Measurements from ENCODE around the gene QKI.
"Not testable (repeated sequence)": the region's sequence is repeated elsewhere in the genome, so short reads cannot be mapped to it uniquely, and the experiment has no call there.

QKI gene

DNA sequence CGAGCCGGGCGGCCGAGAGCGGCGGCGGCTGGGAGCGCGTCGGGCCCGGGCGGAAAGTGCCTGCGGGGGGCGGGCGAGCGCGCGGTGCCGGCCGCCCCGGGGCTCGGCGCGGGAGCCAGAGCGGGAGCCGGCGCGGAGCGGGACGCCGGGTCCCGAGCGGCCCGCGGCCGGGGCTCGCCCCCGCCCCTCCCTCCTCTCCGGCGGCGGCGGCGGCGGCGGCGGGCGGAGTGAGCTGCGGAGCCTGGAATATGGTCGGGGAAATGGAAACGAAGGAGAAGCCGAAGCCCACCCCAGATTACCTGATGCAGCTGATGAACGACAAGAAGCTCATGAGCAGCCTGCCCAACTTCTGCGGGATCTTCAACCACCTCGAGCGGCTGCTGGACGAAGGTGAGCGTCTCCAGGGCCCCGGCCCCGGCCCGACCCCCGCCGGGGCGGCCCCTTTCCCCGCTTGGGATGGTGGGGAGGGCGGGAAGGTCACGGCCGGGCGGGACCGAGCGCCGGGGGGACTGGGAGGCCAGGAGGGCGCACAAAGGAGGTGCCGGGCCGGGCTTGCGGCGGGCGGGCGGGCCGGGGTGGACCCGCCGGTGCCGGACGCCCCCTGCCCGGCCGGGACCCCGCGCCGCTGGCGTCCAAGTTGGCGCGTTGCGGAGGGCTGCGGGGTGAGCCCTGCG lies 565 bp downstream of the QKI start:
- peak; percentile 20 for DNase-seq (ENCODE audit: low spot score)

- peak; percentile 32 for DNase-seq (ENCODE audit: low spot score)
Observed at GRCh38 chr6:163415620-163416556, 1.4 kb downstream of the QKI start.

GRCh38 chr6:163416557-163417253 lies 2.2 kb downstream of the QKI start:
- DNase-seq (ENCODE audit: low spot score): peak; percentile 60

GRCh38 chr6:163417595-163417994 lies 3.1 kb downstream of the QKI start:
- DNase-seq (ENCODE audit: low spot score): no peak

- no peak for DNase-seq (ENCODE audit: low spot score)
Observed at GRCh38 chr6:163418311-163419029, 4.0 kb downstream of the QKI start.

DNA sequence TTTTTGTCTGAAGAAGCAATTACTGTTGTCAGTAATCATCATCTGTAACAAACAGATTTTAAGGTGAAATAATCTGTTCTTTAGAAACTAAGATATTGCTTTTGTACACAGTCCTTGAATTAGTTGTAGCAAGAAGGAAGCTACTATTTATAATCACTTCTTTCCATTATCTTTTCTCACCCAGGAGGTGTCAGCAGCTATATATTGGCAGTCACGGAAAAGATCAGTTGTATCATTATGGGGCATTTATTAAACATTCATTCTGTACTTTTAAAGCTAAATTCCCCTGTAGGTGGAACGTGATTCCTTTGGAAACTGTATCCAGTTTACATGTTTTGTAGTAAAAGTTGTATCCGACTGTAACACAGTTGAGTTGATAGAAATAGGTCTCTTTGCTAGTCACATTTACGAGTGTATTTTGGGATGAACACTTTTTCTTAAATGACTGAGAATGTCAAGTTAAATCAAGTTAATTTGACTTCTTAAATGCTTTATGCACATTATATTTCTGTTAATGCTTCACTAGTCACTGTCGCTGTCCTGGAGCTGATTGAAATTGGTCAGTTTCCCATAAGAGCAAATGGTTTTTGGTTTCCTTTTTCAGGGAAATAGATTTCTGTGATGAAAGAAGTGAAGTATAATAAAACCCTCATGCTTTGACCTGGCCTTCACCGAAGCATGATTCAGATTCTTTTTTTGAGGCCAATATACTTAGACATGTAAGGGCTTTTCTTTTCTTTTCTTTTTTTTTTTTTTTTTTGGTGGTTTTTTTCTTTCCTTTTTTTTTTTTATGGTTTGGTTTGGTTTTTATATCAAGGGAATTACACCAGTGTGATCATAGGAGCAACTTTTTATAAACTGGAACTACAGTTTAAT lies 5.1 kb downstream of the QKI start:
- DNase-seq (ENCODE audit: low spot score): no peak

DNA sequence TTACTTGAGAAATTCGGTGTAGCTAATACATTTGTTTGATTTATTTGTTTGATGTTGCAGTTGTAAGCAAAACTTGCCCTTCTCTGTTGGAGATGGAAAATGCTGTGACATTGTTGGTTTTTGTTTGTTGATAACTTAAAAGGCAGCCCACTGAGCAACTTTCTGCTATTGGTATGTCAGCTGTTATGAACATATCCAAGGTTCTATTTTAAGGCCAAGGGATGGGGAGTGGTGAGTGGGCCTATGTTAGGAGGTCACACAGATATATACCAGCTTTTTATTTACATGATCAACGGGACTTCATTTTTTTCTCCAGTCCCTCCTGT lies 5.7 kb downstream of the QKI start:
- DNase-seq (ENCODE audit: low spot score): no peak

DNA sequence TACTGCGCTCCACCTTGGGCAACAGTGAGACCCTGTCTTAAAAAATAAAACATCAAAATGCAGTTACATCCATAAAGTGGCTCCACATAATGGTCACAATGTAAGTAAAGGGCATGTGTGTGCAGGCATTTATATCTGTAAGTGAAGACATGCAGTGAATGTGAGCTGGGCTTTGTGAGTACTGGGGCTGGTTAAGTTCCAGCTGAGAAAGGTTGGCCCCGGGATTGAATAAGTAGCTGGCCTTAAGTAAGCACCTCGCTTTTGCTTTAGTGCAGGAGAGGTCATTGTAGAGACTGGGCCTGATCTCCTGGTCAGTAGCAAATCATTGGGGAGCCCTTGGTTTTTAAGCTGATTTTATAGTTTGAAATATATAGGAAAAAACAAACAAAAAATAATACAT lies 8.0 kb downstream of the QKI start:
- no peak for DNase-seq (ENCODE audit: low spot score)

DNA sequence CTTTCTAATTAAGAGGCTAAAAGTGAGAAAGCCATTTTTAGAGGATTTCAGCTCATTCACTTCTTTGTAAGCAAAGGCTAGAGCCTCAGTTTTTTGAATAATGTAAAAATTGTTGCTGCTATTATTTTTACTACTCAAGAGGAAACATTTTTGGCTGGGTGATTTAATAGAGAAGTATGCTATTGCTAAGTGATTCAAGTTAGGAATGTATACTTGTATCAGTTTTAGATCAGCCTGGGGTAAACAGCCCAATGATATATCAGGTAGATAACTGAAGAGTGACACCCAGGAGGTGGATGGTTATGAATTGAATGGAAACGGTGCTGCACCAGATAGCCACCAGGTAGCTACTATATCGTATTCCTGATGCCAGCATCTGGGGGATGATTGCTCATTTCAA lies 9.2 kb downstream of the QKI start:
- DNase-seq (ENCODE audit: low spot score): no peak

GRCh38 chr6:163427498-163428254 lies 13.2 kb downstream of the QKI start:
- peak; percentile 35 for DNase-seq (ENCODE audit: low spot score)

- no peak for DNase-seq (ENCODE audit: low spot score)
Observed at GRCh38 chr6:163428373-163428772, 13.9 kb downstream of the QKI start.

DNA sequence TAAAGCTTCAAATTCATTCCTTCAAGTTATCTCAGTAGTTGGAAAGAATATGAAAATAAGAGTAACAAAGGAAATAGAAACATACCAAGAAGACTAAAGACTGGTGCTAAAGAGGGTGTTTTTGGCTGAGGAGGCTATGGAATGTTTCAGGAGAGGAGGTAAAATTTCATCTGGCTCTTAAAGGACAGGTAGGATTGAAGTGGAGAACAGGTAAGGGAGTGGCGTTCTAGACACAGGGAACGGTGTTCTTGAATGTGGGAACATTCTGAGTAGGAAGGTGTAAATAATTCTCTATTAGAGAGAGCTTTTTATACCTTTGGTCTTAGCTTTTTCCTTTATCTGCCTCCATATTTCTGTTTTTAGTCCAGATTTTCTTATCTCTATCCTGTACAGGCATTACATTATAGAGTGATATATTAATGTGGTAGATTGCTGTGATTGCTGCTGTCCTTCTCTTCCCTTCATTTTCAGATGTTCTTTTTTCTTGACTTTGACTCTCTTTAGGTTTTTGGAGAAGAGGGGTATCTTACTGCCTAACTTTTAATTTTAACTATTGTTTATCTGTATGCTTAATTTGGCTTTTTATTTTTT lies 15.4 kb downstream of the QKI start:
- DNase-seq (ENCODE audit: low spot score): no peak

- DNase-seq (ENCODE audit: low spot score): no peak
Observed at GRCh38 chr6:163432300-163432699, 17.8 kb downstream of the QKI start.

GRCh38 chr6:163433486-163433885 lies 19.0 kb downstream of the QKI start:
- DNase-seq (ENCODE audit: low spot score): not testable (repeated sequence)

- DNase-seq (ENCODE audit: low spot score): no peak
Observed at GRCh38 chr6:163435023-163435422, 20.5 kb downstream of the QKI start.

- DNase-seq (ENCODE audit: low spot score): no peak
Observed at GRCh38 chr6:163436843-163437242, 22.3 kb downstream of the QKI start.

DNA sequence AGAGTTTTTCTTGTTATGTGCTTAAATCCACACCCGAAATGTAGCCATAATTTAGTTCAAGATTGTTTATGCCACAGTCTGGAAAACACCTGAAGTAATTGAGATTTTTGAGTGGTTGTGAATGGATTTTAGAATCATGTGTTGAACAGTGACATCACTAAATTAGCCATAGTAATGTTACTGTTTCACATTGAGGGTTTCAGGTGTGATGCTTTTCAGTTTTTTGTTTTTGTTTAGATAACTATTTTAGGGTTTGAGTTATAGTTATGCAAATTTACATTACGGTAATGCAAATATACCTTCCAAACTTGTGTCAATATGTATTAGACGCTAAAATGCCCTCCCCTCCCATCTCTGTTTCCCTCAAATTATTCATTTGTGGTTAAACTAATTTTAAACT lies 22.9 kb downstream of the QKI start:
- DNase-seq (ENCODE audit: low spot score): no peak

GRCh38 chr6:163438298-163438939 lies 23.9 kb downstream of the QKI start:
- no peak for DNase-seq (ENCODE audit: low spot score)

DNA sequence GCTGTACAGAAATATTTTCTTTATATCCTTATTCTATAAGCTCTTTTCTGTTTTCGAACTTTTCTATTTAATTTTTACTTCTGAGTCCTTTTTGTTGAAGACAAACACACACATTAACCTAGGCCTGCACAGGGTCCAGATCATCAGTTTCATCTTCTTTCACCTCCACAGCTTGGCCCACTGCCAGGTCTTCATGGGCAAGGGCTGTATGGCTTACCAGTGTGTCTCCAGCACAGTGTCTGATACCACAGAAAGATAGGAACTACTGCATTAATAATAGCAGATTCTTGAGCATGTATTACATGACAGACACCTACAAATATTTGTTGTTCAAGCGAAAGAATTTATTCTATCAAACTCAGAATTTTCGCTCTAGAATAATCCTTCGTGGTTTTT lies 24.4 kb downstream of the QKI start:
- peak; percentile 40 for DNase-seq (ENCODE audit: low spot score)

- DNase-seq (ENCODE audit: low spot score): not testable (repeated sequence)
Observed at GRCh38 chr6:163439390-163439789, 24.9 kb downstream of the QKI start.

All from CD4-positive, alpha-beta T cell treated with Interleukin-2 at 100 ng/mL for 4 hours (primary cell).